ENCODE results near the gene PARP15. TPM values are rescaled to one million over a fixed set of nuclear protein-coding genes. Genes with fewer than 3 reads are reported as not detected.

The PARP15 gene
- total RNA-seq, 5 donors from 2014 or later (not counting 1 experiment from before 2014, with no cell fraction given): 37.3 to 74.9 (median 72.5) TPM

DNA sequence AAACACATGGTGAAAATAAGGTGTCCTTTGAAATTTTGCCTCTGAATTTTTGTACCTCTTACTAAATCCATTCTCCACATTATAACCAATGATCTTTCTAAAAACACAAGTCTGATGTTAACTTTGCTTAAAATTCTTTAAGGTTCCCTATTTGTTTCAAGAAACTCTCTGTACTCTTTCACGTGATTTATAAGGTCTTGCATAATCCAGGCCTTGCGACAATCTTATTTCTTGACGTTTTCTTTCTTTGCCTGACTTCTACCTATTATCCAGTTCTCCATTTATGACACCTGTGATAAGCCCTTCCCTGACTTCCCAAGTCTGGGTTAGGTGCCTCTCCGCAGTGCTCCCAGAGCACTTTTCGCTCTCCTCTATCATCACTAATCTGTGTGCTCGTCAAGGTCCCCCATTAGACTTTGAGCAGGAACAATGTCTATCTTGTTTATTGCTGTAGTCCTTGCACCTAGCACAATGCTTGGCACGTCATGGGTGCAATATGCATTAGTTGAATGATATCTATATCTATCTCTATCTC lies 38.4 kb upstream of the PARP15 start:
- Histone ChIP-seq H3K36me3 (ENCODE audit: control insufficient read depth in 2 of 2, extremely low read depth in 1 of 2, insufficient read depth in 1 of 2, low read length in 1 of 2) (peaks cover 0 to 74% of the 10 kb centered on the region in 2 donors), H3K27ac (ENCODE audit: low read length) (no peak overlapping the region), H3K4me3 (ENCODE audit: control insufficient read depth in 1 of 2, extremely low read depth in 1 of 2, low read length in 1 of 2) (no peak overlapping the region), H3K9me3 (no peaks in the 10 kb centered on the region), H3K4me1 (ENCODE audit: control insufficient read depth in 1 of 2, extremely low read depth in 1 of 2, insufficient read depth in 2 of 2, low read length in 2 of 2) (no peaks in the 10 kb centered on the region), H3K27me3 (replicated peaks in 1 of 2; ENCODE audit: control insufficient read depth in 2 of 2, extremely low read depth in 1 of 2, insufficient read depth in 2 of 2, low read length in 1 of 2) (no peaks in the 10 kb centered on the region)
- H3K27ac Mint-ChIP-seq: peak overlapping the region; percentile 17 to 29
- WGBS (ENCODE audit: insufficient coverage): 90% methylated on average over 2 of the region's 7 CpGs
- no peak overlapping the region for H3K4me3 Mint-ChIP-seq
- CTCF ChIA-PET: no interaction called here
- peaks cover 10 to 17% (median 15%) of the 10 kb centered on the region in 3 donors for H3K4me1 Mint-ChIP-seq
- POLR2A ChIA-PET: no interaction called here
- H3K36me3 Mint-ChIP-seq: peaks cover 57% of the 10 kb centered on the region
- no peaks in the 10 kb centered on the region for H3K9me3 Mint-ChIP-seq
- ATAC-seq (replicated peaks in 1 of 4) (no peak), DNase-seq (no peak)
- no peaks in the 10 kb centered on the region for H3K27me3 Mint-ChIP-seq

DNA sequence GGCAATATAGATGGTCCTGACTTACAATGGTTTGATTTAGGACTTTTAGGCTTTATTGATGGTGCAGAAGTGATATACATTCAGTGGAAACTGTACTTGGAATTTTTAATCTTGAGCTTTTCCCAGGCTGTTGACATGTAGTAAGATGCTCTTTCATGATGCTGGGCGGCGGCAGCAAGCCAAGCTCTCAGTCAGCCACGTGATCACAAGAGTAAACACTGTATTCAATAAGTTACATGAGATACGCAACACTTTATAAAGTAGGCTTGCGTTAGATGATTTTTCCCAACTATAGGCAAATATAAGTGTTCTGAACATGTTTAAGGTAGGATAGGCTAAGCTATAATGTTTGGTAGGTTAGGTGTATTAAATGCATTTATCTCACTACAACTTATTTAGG lies 31.3 kb upstream of the PARP15 start:
- no CpG with 5 or more reads among the region's 5 CpGs for WGBS (ENCODE audit: insufficient coverage)
- Histone ChIP-seq H3K27ac (ENCODE audit: low read length) (no peak overlapping the region), H3K4me1 (ENCODE audit: control insufficient read depth in 1 of 2, extremely low read depth in 1 of 2, insufficient read depth in 2 of 2, low read length in 2 of 2) (no peaks in the 10 kb centered on the region), H3K27me3 (replicated peaks in 1 of 2; ENCODE audit: control insufficient read depth in 2 of 2, extremely low read depth in 1 of 2, insufficient read depth in 2 of 2, low read length in 1 of 2) (no peaks in the 10 kb centered on the region), H3K4me3 (ENCODE audit: control insufficient read depth in 1 of 2, extremely low read depth in 1 of 2, low read length in 1 of 2) (no peak overlapping the region), H3K36me3 (ENCODE audit: control insufficient read depth in 2 of 2, extremely low read depth in 1 of 2, insufficient read depth in 1 of 2, low read length in 1 of 2) (peaks cover 4 to 67% of the 10 kb centered on the region in 2 donors), H3K9me3 (no peaks in the 10 kb centered on the region)
- Mint-ChIP-seq H3K9me3 (no peaks in the 10 kb centered on the region), H3K4me3 (no peak overlapping the region), H3K4me1 (peaks cover 0 to 4% (median 0%) of the 10 kb centered on the region in 3 donors), H3K36me3 (peaks cover 61% of the 10 kb centered on the region), H3K27me3 (no peaks in the 10 kb centered on the region), H3K27ac (no peak overlapping the region)
- POLR2A ChIA-PET: no interaction called here
- CTCF ChIA-PET: no interaction called here
- no peak for DNase-seq
- no peak for ATAC-seq (replicated peaks in 1 of 4)

DNA sequence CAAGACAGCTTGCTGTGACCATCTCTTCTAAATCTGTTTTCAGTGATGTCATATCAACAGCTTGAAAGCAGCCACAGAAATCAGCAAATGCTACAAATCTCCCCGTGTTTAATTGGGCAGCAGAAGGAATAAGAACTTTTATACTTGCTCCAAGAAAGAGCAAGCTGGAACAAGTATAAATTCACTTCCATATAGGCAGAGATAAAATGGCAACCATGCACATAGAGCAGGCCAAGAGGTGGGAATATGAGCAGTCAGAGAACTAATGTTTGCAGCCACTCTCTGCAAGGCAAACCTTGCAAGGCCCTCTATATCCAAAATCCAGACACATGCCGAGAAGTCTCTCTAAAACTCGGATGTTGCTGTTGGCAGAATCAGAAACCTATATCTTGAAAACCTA lies 29.4 kb upstream of the PARP15 start:
- DNase-seq: no peak
- no peaks in the 10 kb centered on the region for H3K27me3 Mint-ChIP-seq
- CTCF ChIA-PET: interaction anchor here in 1 of 2 donors (0.6 kb wide), 1 partner anchor 38 kb away, joined by 3 read pairs; no protein-coding TSS in a partner anchor
- H3K36me3 ChIP-seq (ENCODE audit: control insufficient read depth in 2 of 2, extremely low read depth in 1 of 2, insufficient read depth in 1 of 2, low read length in 1 of 2): peaks cover 8 to 75% of the 10 kb centered on the region in 2 donors
- no peaks in the 10 kb centered on the region for H3K9me3 Mint-ChIP-seq
- peak overlapping the region in 1 of 2 donors; percentile 23 for H3K27ac Mint-ChIP-seq
- POLR2A ChIA-PET: no interaction called here
- no peak overlapping the region for H3K4me3 ChIP-seq (ENCODE audit: control insufficient read depth in 1 of 2, extremely low read depth in 1 of 2, low read length in 1 of 2)
- no peak overlapping the region for H3K27ac ChIP-seq (ENCODE audit: low read length)
- no peak for ATAC-seq (replicated peaks in 1 of 4)
- H3K4me3 Mint-ChIP-seq: no peak overlapping the region
- H3K36me3 Mint-ChIP-seq: peaks cover 68% of the 10 kb centered on the region
- 87% methylated on average over 3 of the region's 3 CpGs for WGBS (ENCODE audit: insufficient coverage)
- peaks cover under 1 to 5% (median 5%) of the 10 kb centered on the region in 3 donors for H3K4me1 Mint-ChIP-seq
- H3K4me1 ChIP-seq (ENCODE audit: control insufficient read depth in 1 of 2, extremely low read depth in 1 of 2, insufficient read depth in 2 of 2, low read length in 2 of 2): no peaks in the 10 kb centered on the region
- no peaks in the 10 kb centered on the region for H3K9me3 ChIP-seq
- H3K27me3 ChIP-seq (replicated peaks in 1 of 2; ENCODE audit: control insufficient read depth in 2 of 2, extremely low read depth in 1 of 2, insufficient read depth in 2 of 2, low read length in 1 of 2): no peaks in the 10 kb centered on the region

DNA sequence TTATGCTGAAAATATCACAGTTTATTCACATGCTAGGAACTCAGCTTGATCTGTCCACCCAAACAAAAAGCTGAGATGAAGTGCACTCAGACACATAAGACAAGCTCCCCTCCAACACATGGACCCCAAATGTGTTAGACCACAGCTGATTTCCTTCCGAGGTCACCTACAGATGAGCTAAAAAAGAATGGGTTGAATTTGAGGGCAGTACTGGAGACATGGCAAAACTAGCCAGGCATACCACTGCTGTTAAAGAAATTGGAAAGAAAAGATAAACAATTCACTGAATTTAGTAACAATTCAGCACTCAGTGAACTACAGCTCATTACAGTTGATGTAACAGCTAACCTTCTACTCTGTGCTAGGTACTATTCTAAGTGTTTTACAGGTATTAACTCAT lies 28.8 kb upstream of the PARP15 start:
- Mint-ChIP-seq H3K27ac (no peak overlapping the region), H3K36me3 (peaks cover 73% of the 10 kb centered on the region), H3K27me3 (no peaks in the 10 kb centered on the region), H3K4me1 (peaks cover 6 to 10% (median 10%) of the 10 kb centered on the region in 3 donors), H3K9me3 (no peaks in the 10 kb centered on the region), H3K4me3 (no peak overlapping the region)
- Histone ChIP-seq H3K27me3 (replicated peaks in 1 of 2; ENCODE audit: control insufficient read depth in 2 of 2, extremely low read depth in 1 of 2, insufficient read depth in 2 of 2, low read length in 1 of 2) (no peaks in the 10 kb centered on the region), H3K4me1 (ENCODE audit: control insufficient read depth in 1 of 2, extremely low read depth in 1 of 2, insufficient read depth in 2 of 2, low read length in 2 of 2) (no peaks in the 10 kb centered on the region), H3K9me3 (no peaks in the 10 kb centered on the region), H3K36me3 (ENCODE audit: control insufficient read depth in 2 of 2, extremely low read depth in 1 of 2, insufficient read depth in 1 of 2, low read length in 1 of 2) (peaks cover 8 to 77% of the 10 kb centered on the region in 2 donors), H3K4me3 (ENCODE audit: control insufficient read depth in 1 of 2, extremely low read depth in 1 of 2, low read length in 1 of 2) (no peak overlapping the region), H3K27ac (ENCODE audit: low read length) (no peak overlapping the region)
- ChIA-PET POLR2A (interaction anchor here in 1 of 2 donors (0.6 kb wide), 1 partner anchor 124 kb away, joined by 3 read pairs; no protein-coding TSS in a partner anchor), CTCF (interaction anchor here in 1 of 2 donors (0.6 kb wide), 2 partner anchors 39 to 40 kb away, joined by 3 read pairs; no protein-coding TSS in a partner anchor)
- no CpG with 5 or more reads among the region's 1 CpG for WGBS (ENCODE audit: insufficient coverage)
- ATAC-seq (replicated peaks in 1 of 4) (no peak), DNase-seq (no peak)

DNA sequence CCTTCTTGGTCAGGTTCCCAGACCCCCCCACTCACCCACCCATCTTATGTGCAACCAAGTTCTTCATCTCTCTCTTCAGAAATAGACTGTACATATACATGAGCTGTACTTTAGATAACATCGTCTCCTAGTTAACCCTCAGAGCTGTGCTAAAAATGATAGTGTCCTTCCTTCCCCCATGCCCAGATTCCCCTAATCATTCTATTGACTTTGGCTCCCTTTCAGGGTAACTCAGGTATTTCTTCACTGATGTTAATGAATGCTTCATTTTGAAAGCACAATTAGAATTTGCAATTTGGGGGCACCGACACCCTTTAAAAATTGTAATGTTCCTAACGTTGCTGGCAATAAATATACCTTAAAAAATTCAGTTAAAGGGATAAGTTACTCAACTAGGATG lies 24.3 kb upstream of the PARP15 start:
- DNase-seq (no peak), ATAC-seq (replicated peaks in 1 of 4) (no peak)
- Histone ChIP-seq H3K9me3 (no peaks in the 10 kb centered on the region), H3K4me1 (ENCODE audit: control insufficient read depth in 1 of 2, extremely low read depth in 1 of 2, insufficient read depth in 2 of 2, low read length in 2 of 2) (peaks cover 0 to 2% of the 10 kb centered on the region in 2 experiments), H3K36me3 (ENCODE audit: control insufficient read depth in 2 of 2, extremely low read depth in 1 of 2, insufficient read depth in 1 of 2, low read length in 1 of 2) (peaks cover 17 to 82% of the 10 kb centered on the region in 2 donors), H3K4me3 (ENCODE audit: control insufficient read depth in 1 of 2, extremely low read depth in 1 of 2, low read length in 1 of 2) (no peak overlapping the region), H3K27ac (ENCODE audit: low read length) (no peak overlapping the region), H3K27me3 (replicated peaks in 1 of 2; ENCODE audit: control insufficient read depth in 2 of 2, extremely low read depth in 1 of 2, insufficient read depth in 2 of 2, low read length in 1 of 2) (no peaks in the 10 kb centered on the region)
- POLR2A ChIA-PET: no interaction called here
- Mint-ChIP-seq H3K4me1 (peaks cover 18 to 26% (median 21%) of the 10 kb centered on the region in 3 donors), H3K4me3 (no peak overlapping the region), H3K36me3 (peaks cover 78% of the 10 kb centered on the region), H3K9me3 (no peaks in the 10 kb centered on the region), H3K27me3 (no peaks in the 10 kb centered on the region), H3K27ac (no peak overlapping the region)
- WGBS (ENCODE audit: insufficient coverage): no CpG with 5 or more reads among the region's 3 CpGs
- CTCF ChIA-PET: no interaction called here

DNA sequence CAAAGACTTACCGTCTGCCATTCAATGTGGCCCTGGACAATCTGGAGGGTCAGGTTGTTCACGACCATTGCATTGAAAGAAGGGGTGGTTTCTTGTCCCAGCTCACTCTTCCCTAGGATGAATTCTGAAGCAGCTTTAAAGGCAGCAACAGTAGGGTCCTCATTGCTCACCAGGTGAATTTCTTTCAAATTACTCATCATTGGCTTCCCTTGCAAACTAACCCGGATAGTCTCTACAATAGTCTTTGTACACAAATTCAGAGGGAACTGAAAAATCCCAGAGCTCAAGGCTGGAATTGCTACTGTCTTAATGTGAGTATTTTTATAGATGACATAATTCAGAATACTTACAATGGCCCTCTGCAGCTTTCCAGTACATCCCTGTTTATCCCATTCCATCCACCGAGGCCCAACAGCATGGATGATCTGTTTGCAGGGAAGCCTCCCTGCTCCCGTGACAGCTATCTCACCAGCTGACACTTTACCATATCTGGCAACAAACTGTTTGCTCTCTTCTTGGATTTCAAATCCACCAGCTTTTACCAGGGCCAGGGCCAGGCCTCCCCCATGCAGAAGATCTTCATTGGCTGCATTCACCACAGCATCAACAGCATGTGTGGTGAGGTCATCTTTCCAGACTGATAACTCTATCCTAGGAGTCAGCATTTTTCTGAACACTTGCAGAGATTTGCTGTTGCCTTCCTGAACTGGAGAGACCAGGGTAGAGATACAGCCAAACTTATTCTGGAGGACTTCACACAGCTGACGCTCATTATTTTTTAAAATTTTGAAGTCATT lies 22.0 kb upstream of the PARP15 start:
- H3K27ac Mint-ChIP-seq: no peak overlapping the region

More for the DNA sequence above, 22.0 kb upstream of the PARP15 start:
- Histone ChIP-seq H3K4me1 (ENCODE audit: control insufficient read depth in 1 of 2, extremely low read depth in 1 of 2, insufficient read depth in 2 of 2, low read length in 2 of 2) (peaks cover 0 to 2% of the 10 kb centered on the region in 2 experiments), H3K27ac (ENCODE audit: low read length) (no peak overlapping the region), H3K4me3 (ENCODE audit: control insufficient read depth in 1 of 2, extremely low read depth in 1 of 2, low read length in 1 of 2) (no peak overlapping the region), H3K27me3 (replicated peaks in 1 of 2; ENCODE audit: control insufficient read depth in 2 of 2, extremely low read depth in 1 of 2, insufficient read depth in 2 of 2, low read length in 1 of 2) (no peaks in the 10 kb centered on the region), H3K36me3 (ENCODE audit: control insufficient read depth in 2 of 2, extremely low read depth in 1 of 2, insufficient read depth in 1 of 2, low read length in 1 of 2) (peaks cover 17 to 86% of the 10 kb centered on the region in 2 donors), H3K9me3 (no peaks in the 10 kb centered on the region)
- peaks cover 71% of the 10 kb centered on the region for H3K36me3 Mint-ChIP-seq
- WGBS (ENCODE audit: insufficient coverage): 100% methylated on average over 2 of the region's 6 CpGs
- DNase-seq (no peak), ATAC-seq (replicated peaks in 1 of 4) (no peak)
- H3K9me3 Mint-ChIP-seq: no peaks in the 10 kb centered on the region
- H3K4me1 Mint-ChIP-seq: peaks cover 27 to 33% (median 29%) of the 10 kb centered on the region in 3 donors
- POLR2A ChIA-PET: no interaction called here
- no peak overlapping the region for H3K4me3 Mint-ChIP-seq
- no peaks in the 10 kb centered on the region for H3K27me3 Mint-ChIP-seq
- CTCF ChIA-PET: interaction anchor here in 1 of 2 donors (0.6 to 1.2 kb wide), 3 partner anchors 123 to 125 kb away, joined by 3 to 4 read pairs (median 3); partner anchors contain the start of gene PARP14

Data from T-cell (primary cell).